ENCODE measurements around the gene SDCCAG8.

SDCCAG8 gene

DNA sequence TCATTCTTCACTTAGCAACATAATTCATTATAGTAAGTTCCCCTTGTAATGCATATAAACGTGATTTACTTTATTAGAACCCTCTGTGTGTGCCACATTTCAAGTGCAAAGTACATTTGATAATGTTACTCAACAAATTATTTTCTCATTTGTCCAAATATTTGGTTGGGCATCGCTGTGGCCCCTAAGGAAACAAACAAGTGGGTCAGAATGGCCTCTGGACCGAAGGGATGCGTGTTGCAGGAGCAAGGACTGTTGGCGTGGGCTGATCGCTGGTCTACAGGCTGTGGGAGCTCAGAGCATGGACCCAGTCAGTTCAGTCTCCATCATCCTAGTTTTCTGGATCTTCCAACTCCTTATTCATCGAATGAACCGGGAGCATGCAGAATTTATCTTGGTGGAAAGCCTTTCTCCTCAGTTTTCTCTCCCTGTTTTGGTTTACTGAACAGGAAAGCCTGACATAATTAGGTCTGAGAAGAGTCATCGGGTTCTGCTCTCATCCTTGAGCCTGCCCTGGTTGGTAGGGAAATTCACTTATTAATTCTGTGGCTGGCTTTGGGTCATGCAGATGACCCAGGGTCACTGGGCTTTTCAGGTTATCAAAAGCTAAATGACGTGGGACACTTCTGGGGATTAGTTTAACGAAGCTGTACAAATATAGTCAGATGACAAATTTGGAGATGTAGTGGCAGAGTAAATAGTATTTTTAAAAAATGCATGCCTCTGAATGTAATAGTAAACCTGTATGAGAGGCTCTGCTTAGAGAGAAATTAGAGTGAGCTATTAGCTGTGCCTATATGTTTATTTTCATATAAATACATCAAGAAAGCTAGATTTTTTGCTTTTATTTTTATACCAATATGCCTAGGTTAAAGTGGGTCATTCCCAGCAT lies 200.2 kb downstream of the SDCCAG8 start:
- DNase-seq (ENCODE audit: low read depth in 2 of 2): no peak

DNA sequence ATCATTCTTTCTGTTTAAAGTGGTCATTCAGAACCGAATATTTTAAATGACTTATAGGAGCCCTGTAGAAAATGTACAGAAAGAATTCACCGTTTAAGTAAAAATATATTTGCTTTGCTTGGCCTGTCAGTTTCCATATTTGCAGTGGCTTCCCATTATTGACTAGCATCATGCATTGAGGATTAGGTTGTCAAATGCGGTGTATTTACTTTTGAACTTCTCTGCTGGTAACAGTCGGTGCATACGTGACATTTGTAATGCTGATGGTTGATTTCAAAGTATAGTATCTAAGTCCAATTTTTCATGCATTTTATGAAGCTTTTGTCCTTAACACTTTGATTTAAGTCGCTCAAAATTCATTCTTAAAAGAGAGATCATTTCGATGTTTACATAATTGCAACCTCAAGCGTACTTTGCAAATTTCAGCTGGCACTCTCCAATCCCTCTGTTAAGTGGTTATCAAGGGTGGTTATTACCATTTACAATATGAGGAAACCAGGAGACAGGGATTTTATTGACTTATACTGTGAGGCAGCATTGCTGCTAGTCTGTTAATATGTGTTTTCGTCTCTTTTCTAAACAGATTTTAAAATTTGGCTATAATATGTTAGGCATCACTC lies 201.6 kb downstream of the SDCCAG8 start:
- DNase-seq (ENCODE audit: low read depth in 2 of 2): no peak

DNA sequence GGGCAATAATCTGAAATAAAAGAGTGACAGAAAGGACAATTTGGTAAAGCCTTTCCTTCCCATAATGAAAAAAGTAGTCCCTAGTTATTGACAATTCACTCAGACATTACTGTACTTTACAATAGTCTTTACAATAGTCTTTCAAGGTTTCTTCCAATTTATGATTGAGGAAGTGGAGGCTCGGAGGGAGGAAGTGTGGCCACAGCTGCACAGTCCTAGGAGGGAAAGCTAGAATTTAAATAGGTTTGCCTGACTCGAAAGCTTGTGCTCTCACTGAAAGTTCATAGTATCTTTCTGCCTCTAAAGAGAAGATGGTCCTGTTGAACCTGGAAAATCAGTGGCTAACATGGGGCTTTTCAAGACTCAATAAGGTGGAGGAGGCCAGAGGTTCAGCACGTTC lies 203.2 kb downstream of the SDCCAG8 start:
- DNase-seq (ENCODE audit: low read depth in 2 of 2): no peak

DNA sequence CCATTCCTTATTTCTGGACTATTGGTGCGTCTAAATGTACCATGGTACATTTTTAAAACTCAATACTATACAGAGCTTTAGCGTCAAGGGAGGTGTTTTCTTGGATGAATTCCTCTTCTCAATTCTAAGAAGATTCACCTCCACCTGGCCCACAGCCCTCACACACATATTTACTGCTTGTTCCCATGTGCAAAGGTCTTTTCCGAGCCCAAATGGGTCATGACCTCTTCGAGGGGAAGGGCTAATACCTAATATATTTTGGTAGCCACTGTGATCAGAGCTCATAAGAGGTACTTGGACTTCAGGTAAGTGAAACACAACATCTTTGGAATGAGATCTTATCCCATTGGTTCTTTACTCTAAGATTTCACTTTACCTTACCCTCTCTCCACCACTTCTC lies 205.9 kb downstream of the SDCCAG8 start:
- no peak for DNase-seq (ENCODE audit: low read depth in 2 of 2)

DNA sequence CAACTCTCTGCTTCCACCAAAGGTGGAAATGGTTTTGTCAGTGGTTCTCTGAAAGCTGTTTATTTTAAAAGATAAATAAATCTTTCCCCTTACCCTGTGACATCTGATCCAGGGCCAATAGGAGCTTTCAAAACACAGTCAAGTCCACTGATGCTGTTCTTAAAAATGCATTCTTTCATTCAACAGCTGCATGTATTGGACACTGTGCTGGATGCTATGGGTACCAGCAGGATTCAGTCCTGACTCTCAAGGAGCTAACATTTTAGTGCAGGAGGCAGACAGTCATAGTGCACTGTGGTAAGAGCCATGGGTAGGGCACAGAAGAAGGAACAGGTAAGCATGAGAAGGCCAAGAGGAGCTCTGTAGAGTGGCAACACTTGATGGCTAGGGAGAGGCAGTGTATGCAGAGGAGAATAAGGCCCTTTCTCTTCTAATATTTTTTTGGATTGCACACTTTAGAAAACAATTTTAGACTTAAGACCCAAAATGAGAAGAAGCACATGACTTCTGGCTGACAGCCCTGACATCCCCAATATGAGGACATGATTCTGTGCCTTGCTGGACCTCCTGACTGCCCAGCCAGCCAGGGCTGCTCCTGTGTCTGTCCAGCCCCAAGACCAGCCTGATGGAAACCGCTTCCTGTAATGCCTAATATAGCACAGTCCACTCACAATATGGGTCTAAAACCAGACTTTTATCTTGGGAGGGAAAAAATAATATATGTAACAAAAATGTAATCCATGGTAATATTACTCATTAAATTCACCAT lies 207.3 kb downstream of the SDCCAG8 start:
- no peak for DNase-seq (ENCODE audit: low read depth in 2 of 2)

DNA sequence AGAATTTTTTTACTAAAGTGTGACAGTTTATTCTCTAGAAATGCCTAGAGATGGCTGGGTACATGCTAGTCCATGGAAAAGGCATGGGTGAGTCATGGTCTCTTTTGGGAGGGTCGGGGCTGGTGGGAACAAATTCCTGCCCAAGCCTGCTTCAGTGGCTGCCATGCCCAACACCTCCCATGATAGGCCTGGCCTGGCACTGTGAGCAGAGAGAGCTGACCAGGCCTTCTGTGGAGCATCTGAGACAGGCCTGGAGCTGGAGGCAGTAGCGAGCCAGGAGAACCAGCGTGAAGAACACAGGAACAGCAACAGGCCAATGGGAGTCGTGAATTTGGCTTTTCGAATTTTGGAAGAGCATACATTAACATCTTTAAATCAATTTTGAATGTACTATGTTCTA lies 209.2 kb downstream of the SDCCAG8 start:
- no peak for DNase-seq (ENCODE audit: low read depth in 2 of 2)

DNA sequence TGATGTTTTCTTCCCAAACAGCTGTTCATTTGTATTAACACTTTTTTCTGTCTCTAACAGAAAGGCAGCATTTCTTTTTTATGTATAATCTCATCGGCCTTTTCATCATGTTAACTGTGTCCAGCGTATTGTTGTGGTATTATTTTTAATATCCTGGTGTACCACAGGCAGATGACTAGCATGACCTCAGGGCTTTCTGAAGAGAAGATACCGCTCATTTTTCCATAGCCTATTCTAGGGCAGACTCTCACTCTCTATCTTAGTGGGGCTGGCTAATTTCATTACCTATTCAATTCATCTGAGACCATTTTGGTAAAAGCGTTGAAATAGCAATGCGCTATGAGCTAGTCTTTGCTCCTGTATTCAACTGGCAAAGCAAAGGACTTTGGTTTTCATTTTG lies 209.9 kb downstream of the SDCCAG8 start:
- no peak for DNase-seq (ENCODE audit: low read depth in 2 of 2)

DNA sequence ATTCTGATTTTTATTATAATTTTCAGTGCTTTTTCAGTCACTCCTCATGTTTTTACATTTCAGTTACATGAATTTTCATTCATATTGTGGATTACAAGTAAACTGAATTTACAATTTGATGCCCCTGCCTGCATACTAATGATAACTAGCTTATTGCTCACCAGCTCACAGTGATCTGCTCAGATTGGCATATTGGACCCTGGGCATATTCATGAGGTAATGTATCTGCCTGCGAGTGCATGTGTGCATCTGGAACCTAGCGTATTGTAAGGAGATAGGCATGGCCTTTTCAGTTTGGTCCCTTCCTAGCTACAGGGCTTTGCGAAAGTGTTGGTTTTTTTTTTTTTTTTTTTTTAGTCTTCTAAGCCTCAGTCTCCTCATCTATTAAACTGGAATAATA lies 213.7 kb downstream of the SDCCAG8 start:
- no peak for DNase-seq (ENCODE audit: low read depth in 2 of 2)

DNA sequence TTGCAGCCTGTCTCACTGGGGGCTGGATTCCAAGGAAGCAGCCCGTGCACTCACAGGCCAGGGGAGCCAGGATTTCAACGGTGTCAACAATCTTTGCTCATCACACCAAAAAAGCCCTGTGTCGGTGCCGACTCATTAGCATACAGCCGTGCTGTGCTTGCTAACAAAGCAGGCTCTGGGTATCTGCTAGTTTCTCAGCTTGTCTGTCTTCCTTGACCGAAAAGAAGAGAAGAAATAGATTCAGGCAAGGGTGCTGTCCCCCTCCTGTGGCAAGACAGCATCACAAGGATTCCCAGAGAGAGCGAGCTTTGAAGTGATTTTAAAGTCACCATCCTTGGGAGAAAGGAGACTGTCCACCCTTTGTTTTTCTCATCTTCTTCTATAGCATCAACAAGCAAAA lies 214.7 kb downstream of the SDCCAG8 start:
- DNase-seq (ENCODE audit: low read depth in 2 of 2): no peak

DNA sequence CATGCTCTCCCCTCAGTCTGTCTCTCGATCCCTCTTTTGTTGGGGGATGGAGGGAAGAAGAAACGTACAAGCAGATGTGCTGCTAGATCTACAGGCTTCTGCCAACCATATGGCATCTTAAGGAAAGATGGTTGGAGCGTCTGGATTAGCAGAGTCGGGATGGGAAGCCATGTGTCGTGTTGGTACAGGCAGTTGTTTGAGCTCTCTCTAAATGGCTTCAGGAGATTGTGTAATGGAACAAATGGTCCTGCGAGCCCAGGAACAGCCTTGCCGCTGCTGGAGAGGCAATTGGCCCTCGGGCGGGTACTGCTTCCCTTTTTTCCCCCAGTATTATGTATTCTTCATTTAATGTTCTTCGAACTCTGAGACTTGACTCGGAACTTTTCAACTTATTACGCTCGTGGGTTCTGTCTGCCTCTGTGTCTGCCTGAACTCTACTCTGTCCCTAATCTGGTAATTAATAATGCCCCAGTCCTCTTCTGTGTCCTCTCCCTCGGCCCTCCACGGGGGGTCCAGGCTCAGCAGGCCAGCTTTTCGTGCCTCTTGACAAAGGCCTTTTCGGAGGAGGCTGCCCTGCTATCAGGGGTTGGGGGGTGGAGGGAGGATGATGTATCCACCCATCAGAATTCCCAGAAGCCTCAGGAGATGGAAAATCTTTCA lies 215.3 kb downstream of the SDCCAG8 start:
- DNase-seq (ENCODE audit: low read depth in 2 of 2): no peak

DNA sequence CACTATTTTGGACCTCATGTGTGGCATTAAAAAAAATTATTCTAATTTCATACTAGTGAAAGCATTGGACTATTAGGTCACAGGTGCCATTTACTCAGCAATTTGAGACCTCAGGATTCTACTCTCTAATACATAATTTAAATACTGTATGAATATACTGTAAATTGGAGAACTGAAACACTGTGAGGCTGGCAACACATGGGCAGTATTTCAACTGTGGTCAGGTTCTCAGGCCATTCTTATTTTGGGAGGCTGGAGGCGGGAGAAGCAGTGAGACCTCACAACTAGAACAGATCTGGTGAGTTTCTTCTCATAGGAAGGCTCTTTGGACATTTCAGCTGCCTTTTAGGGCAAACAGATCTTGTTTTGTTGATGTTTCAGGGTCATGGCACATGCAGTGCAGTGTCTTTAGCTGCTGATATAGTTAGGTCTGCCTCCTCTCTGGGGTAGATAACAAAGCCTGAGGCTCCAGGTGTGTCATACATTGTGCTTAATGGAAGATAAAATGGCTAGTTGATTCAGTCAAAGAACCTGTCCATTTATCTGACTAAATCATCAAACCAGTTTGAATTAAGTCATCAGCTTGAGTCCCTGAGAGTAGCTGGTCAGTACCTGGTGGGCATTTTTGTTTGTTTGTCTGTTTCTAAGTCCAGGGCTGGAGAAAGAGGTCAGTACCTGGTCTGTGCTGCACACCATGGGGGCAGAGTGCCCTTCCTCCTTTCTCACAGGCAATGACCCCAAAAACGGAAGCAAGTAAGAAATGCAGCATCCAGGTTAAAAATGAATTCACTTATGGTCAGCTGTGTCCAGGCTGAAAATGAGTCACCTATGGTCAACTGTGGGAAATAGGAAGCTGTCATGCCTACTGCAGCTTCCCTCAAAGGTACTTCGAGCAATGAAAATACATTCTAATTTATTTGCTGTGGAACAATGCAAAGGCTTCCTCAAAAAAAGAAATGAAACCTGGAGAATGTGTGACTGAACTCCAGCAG lies 216.2 kb downstream of the SDCCAG8 start:
- no peak for DNase-seq (ENCODE audit: low read depth in 2 of 2)

DNA sequence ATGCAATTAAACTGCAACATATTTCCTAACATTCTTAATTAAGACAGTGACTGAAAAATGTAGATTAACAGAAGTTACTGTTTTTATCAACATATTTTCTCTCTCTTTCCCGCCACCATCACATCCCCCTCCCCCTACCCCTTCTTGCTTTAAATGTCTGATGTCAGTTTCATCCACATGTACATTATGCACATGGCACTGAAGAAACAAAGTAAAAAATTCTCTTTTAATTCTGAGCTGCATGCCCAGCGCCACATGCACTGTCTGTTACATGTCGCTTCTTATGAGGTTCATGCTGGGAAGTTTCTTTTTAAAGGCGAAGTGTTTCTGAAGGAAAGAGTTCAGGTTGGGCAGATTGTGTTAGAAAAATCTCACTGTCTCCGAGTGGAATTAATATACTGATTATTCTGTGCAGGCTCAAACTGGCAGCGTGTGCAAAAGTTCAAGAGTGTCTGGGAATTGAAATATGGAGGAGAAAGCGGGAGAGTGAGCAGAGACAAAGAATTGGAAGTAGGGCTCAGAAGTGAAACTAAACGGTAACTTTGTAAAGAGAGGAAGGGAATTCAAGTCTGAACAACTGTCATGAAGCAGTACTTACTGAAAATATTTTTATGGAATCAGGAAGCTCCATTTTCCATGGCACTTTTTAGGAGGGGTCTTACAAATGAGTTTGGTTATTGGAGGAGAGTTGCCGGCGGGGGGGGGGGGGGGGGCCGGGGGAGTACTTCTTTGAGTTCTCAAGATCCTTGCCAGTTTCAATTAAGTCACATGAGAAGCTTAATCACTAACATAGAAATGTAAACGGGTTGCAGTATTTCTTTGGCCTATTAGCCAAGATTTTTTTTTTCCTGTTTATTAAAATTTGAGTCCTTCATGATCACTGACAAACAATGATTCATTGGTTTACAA lies 217.6 kb downstream of the SDCCAG8 start:
- DNase-seq (ENCODE audit: low read depth in 2 of 2): no peak

DNA sequence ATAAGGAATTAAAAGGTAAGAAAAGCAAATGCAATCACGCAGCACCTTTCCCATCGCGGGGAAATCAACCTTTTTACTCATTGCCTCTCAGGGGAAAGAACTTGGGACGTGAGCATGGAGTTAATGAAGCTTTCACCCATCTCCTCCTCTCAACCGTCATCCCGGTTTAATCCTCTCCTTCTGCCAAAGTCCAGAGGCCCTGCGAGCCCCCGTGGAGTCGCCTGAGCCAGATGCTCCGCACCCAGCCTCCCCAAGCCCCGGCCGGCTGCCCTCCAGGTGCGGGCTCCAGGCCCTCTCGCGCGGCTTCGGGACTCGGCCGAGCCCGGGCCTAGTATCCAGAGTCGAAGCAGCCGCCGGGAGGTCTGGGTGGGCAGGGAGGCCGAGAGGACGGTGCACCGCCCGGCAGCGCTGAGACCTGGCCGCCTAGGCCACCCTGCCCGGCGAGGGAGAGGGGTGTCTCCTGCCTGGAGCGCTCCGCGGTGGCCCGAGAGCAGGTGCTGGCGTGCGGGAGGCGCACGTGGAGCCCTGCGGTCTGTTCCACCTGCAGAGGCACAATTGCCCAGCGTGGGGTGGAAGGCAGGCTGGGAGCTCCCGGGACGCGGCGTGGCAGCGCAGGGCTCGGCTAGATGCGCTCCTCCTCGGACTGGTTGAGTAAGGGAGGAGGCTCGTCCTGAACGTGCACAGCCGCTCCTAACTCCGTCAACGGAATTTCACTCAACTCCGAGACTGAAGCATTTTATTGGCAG lies 218.5 kb downstream of the SDCCAG8 start:
- DNase-seq (ENCODE audit: low read depth in 2 of 2): no peak

DNA sequence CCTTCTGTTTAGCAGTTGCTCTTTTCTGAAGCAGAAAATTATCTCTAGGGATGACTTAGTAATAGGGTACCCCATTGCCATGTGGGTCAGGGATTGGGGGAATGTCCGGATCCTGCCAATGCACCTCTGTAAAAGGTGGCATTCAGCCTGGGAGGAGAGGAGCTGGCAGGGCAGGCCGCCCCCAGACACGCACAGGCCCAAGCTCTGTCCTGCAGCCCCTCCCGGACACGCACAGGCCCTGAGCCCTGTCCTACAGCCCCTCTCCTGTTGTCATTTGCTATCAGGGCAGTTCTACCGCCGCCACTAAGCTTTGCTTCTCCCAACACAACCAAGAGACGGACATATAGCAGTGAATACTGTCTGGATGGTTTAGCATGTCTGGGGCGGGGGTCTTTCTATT lies 219.1 kb downstream of the SDCCAG8 start:
- DNase-seq (ENCODE audit: low read depth in 2 of 2): no peak

DNA sequence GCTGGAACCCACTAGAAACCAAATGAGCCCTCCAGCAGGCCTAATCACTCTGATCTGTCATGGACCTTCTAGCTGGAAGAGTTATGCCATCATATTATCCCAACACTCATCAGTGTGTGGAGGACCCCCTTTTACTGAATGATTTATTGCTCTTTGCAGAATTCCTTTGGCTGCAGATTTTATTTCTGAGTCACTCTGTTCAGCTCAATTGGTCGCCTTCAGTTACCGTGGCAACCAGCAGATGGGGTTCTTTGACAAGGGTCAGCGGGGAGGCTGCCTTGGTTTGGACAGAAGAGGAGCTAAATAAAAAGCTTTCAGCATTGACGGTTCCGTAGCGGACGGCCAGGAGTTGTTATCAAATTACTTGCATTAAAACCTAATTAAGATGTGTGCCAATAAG lies 220.1 kb downstream of the SDCCAG8 start:
- DNase-seq (ENCODE audit: low read depth in 2 of 2): no peak

DNA sequence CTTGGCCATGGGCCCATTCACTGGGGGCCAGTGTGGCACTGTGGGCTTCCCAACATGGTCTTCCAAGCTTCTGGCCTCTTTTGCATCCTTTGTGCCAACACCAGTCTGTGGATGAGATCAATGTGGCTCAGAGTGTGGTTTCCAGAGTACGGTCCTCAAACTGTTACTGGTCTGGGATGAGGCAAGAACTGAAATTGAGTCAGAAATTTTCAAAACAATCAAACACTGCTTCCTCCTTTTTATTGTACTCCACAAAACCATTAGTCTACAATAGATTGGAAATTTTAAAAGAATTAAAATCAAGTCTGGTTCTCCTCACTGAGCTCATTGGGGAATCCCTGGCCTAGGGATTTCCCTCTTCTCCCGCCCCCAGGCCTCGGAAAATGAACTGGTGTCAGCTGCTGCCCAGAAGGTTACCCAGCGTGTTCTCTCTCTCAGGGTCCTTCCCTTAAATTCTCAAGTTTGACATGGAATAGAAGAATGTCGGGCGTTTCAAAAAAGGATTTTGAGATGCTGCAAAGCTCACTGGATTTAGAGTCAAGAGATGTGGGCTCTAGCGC lies 222.0 kb downstream of the SDCCAG8 start:
- no peak for DNase-seq (ENCODE audit: low read depth in 2 of 2)

DNA sequence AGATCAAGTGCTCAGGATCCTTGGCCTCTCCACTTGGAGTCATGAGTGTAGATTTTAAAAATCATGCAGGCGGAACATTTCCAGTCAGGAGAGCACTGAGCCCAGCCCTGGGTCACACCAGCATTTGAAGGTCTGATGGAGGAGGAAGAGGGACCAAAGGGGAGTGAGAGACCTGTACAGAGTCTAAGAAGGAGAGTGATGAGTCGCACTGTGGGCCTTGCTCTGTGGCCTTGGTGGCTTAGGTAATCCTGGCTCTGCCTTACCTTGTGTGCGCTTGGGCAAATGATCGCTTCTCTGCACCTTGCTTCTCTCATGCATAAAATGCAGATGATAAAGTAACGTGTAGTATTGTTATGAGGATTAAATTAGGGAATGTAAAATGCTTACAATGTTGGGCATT lies 225.3 kb downstream of the SDCCAG8 start:
- DNase-seq (ENCODE audit: low read depth in 2 of 2): no peak

DNA sequence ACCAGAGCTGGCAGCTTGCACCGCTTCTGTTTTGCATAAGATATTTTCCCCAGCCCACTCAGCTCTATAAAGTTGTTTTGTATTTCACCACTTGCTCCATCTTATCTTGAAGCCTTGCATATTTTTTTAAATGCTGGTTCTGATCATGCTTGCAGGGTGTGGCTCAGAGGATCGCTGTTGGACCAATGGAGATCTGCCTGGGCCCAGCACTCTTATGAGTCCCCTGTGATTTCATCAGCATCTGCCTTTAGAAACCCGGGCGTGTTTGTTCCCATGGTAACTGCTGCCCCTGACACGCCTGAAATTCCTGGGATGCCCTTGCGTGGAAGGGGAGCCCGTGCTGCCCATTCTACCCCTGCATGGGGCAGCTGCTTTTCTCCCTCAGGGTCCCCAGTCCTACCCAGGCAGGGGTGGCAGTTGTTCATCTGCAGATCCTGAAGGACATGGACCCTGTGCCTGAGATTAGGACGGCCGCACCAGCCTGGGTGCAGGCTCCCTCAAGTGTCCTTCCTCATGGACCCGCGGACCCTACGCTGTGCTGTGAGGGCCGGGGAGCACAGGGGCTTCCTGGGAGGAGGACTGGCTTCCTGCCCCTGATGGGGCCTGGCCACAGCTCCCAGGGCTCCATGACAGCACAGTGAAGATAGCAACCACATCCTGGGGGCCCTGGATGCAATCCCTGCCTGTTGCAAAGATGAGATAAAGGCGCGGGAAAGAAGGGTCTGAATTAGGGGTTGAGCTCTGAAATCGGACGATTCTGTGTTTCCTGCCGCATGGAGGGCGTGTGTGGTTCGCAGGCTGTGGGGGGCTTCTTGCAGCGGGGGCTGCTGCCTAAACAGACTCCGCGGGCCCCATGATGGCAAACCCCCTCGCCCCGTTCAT lies 226.5 kb downstream of the SDCCAG8 start:
- no peak for DNase-seq (ENCODE audit: low read depth in 2 of 2)

All from stimulated activated CD8-positive, alpha-beta memory T cell treated with anti-CD3 and anti-CD28 coated beads, Interleukin-15, amount 100 ng/mL, for 48 hours (primary cell).